HepG2 (cell line): Measurements from ENCODE around the gene BMPER.

ENCODE experiments used
- CTCF ChIP-seq: sonication (generic); formaldehyde crosslinking; IDR thresholded peaks from 2 replicates; pipeline ENCODE4 v1.5.0; 2020; ENCODE audit warnings: mild to moderate bottlenecking, missing genetic modification reagents, moderate library complexity
- EZH2 ChIP-seq: conservative IDR thresholded peaks from 2 replicates; pipeline ENCODE4 v1.6.1; 2012; ENCODE audit warnings: mild to moderate bottlenecking, low read depth, low read length, moderate library complexity
- HIVEP1 ChIP-seq: sonication (generic); formaldehyde crosslinking; IDR thresholded peaks from 2 replicates; pipeline ENCODE4 v1.4.0; 2020; ENCODE audit warnings: mild to moderate bottlenecking, missing genetic modification reagents
- MEIS1 ChIP-seq: sonication (generic); formaldehyde crosslinking; IDR thresholded peaks from 2 replicates; pipeline ENCODE4 v1.9.0; 2021; ENCODE audit warnings: mild to moderate bottlenecking, missing genetic modification reagents, moderate library complexity, borderline replicate concordance
- POLR2A ChIP-seq, 2 experiments: IDR thresholded peaks; 2 replicates each; pipeline ENCODE4 v1.6.1; 2011; ENCODE audit warnings: low read depth in 2 of 2, low read length in 2 of 2, mild to moderate bottlenecking in 1 of 2, moderate library complexity in 1 of 2; ENCODE audit not compliant: insufficient read depth in 1 of 2
- POLR2AphosphoS5 ChIP-seq: IDR thresholded peaks from 2 replicates; pipeline ENCODE4 v1.6.1; 2012; ENCODE audit warnings: low read depth, low read length
- SP1 ChIP-seq, 2 experiments: fragments of 450-650 bp in 1 of 2; sonication (generic) in 1 of 2; formaldehyde crosslinking in 1 of 2; IDR thresholded peaks; 2 replicates each; pipeline versions ENCODE4 v1.4.0 to v1.6.1; 2016 to 2020; ENCODE audit warnings: missing genetic modification reagents in 1 of 2
- SRSF9 ChIP-seq: fragments of 200-400 bp; formaldehyde crosslinking; IDR thresholded peaks from 2 replicates; pipeline ENCODE4 v1.6.1; 2018; ENCODE audit warnings: borderline replicate concordance, mild to moderate bottlenecking, low read depth, low read length; ENCODE audit not compliant: insufficient read depth, poor library complexity, severe bottlenecking
- TBP ChIP-seq: sonication (generic); formaldehyde crosslinking; IDR thresholded peaks from 2 replicates; pipeline ENCODE4 v1.5.0; 2020; ENCODE audit warnings: missing genetic modification reagents
- ZBTB33 ChIP-seq: sonication (generic); formaldehyde crosslinking; IDR thresholded peaks from 2 replicates; pipeline ENCODE4 v1.4.0; 2020; ENCODE audit warnings: missing genetic modification reagents
- ZFP90 ChIP-seq: sonication (generic); formaldehyde crosslinking; IDR thresholded peaks from 2 replicates; pipeline ENCODE4 v1.8.0; 2022; ENCODE audit warnings: missing genetic modification reagents, mild to moderate bottlenecking, inconsistent platforms, borderline replicate concordance
- ZNF329 ChIP-seq: sonication (generic); formaldehyde crosslinking; IDR thresholded peaks from 2 replicates; pipeline ENCODE4 v1.9.0; 2021; ENCODE audit warnings: low read depth, mild to moderate bottlenecking, missing genetic modification reagents

- TF ChIP-seq CTCF (CRISPR knock-in tag) (peak; percentile 37; the same call in 1 of the 2 replicates), ZFP90 (CRISPR knock-in tag) (no peak), EZH2 (no peak), ZNF329 (CRISPR knock-in tag) (no peak), SRSF9 (no peak), POLR2AphosphoS5 (no peak), POLR2A (IDR thresholded peaks at IDR 0.05; ENCODE audit: insufficient read depth in 1 of 2, low read depth in 2 of 2, low read length in 2 of 2) (no peak), HIVEP1 (no peak), MEIS1 (CRISPR knock-in tag) (no peak), TBP (CRISPR knock-in tag) (no peak), ZBTB33 (CRISPR knock-in tag) (no peak), SP1 (IDR thresholded peaks at IDR 0.05) (no peak), SP1 (CRISPR knock-in tag; IDR thresholded peaks at IDR 0.05) (no peak)
These were observed 504 bp upstream of the BMPER start for GRCh38 chr7:33904681-33905388.
